Measurements from ENCODE around the gene NLRP13.

The NLRP13 gene

GRCh38 chr19:55927991-55928390 lies 4.1 kb downstream of the NLRP13 start:
- no peak overlapping the region for H3K9ac ChIP-seq (ENCODE audit: low read length)
- no peak for DNase-seq
- no peaks in the 10 kb centered on the region for H3K4me1 ChIP-seq (ENCODE audit: low read length)
- no peaks in the 10 kb centered on the region for H3K27me3 ChIP-seq (replicated peaks; ENCODE audit: insufficient read depth, low read length)
- H3K4me3 ChIP-seq (ENCODE audit: low read length) = no peak overlapping the region
- no peak overlapping the region for H3K27ac ChIP-seq (ENCODE audit: low read length)
- no peaks in the 10 kb centered on the region for H4K20me1 ChIP-seq (ENCODE audit: insufficient read depth, low read length)
- no peaks in the 10 kb centered on the region for H3K36me3 ChIP-seq (replicated peaks; ENCODE audit: insufficient read depth, low read length)
- H3F3A ChIP-seq (ENCODE audit: insufficient read depth, low read length) = no peaks in the 10 kb centered on the region
- no peaks in the 10 kb centered on the region for H3K9me3 ChIP-seq (replicated peaks; ENCODE audit: insufficient read depth, low read length)
- TF ChIP-seq CTCF (IDR thresholded peaks at IDR 0.05; ENCODE audit: low read length) (no peak), EZH2 (optimal IDR thresholded peaks at IDR 0.05; ENCODE audit: low read depth, low read length) (no peak), EZH2phosphoT487 (IDR thresholded peaks at IDR 0.05; ENCODE audit: low read length) (no peak)
- no peak overlapping the region for H2AFZ ChIP-seq (ENCODE audit: low read length)
- H3K79me2 ChIP-seq (ENCODE audit: low read length) = no peaks in the 10 kb centered on the region
- no peaks in the 10 kb centered on the region for H3K9me2 ChIP-seq (replicated peaks; ENCODE audit: insufficient read depth, low read length)
- no peak overlapping the region for H3K4me2 ChIP-seq (ENCODE audit: low read depth, low read length)

- Histone ChIP-seq H2AFZ (ENCODE audit: low read length) (no peak overlapping the region), H3K4me3 (ENCODE audit: low read length) (no peak overlapping the region), H3K4me1 (ENCODE audit: low read length) (no peaks in the 10 kb centered on the region), H3K27ac (ENCODE audit: low read length) (no peak overlapping the region), H4K20me1 (ENCODE audit: insufficient read depth, low read length) (no peaks in the 10 kb centered on the region), H3K9ac (ENCODE audit: low read length) (no peak overlapping the region), H3K36me3 (replicated peaks; ENCODE audit: insufficient read depth, low read length) (no peaks in the 10 kb centered on the region), H3K4me2 (ENCODE audit: low read depth, low read length) (no peak overlapping the region), H3F3A (ENCODE audit: insufficient read depth, low read length) (no peaks in the 10 kb centered on the region), H3K9me3 (replicated peaks; ENCODE audit: insufficient read depth, low read length) (no peaks in the 10 kb centered on the region), H3K79me2 (ENCODE audit: low read length) (no peaks in the 10 kb centered on the region), H3K27me3 (replicated peaks; ENCODE audit: insufficient read depth, low read length) (no peaks in the 10 kb centered on the region), H3K9me2 (replicated peaks; ENCODE audit: insufficient read depth, low read length) (no peaks in the 10 kb centered on the region)
- TF ChIP-seq EZH2phosphoT487 (IDR thresholded peaks at IDR 0.05; ENCODE audit: low read length) (no peak), EZH2 (optimal IDR thresholded peaks at IDR 0.05; ENCODE audit: low read depth, low read length) (no peak), CTCF (IDR thresholded peaks at IDR 0.05; ENCODE audit: low read length) (no peak)
- no peak for DNase-seq
These were observed 8.6 kb downstream of the NLRP13 start for GRCh38 chr19:55923556-55923955.

GRCh38 chr19:55913643-55914268 lies 18.4 kb downstream of the NLRP13 start:
- Histone ChIP-seq H3K79me2 (ENCODE audit: low read length) (no peaks in the 10 kb centered on the region), H3K36me3 (replicated peaks; ENCODE audit: insufficient read depth, low read length) (no peaks in the 10 kb centered on the region), H3K27ac (ENCODE audit: low read length) (no peak overlapping the region), H2AFZ (ENCODE audit: low read length) (no peak overlapping the region), H4K20me1 (ENCODE audit: insufficient read depth, low read length) (no peaks in the 10 kb centered on the region), H3F3A (ENCODE audit: insufficient read depth, low read length) (no peaks in the 10 kb centered on the region), H3K4me1 (ENCODE audit: low read length) (no peaks in the 10 kb centered on the region), H3K4me3 (ENCODE audit: low read length) (no peak overlapping the region), H3K9me2 (replicated peaks; ENCODE audit: insufficient read depth, low read length) (no peaks in the 10 kb centered on the region), H3K27me3 (replicated peaks; ENCODE audit: insufficient read depth, low read length) (no peaks in the 10 kb centered on the region), H3K4me2 (ENCODE audit: low read depth, low read length) (no peak overlapping the region), H3K9ac (ENCODE audit: low read length) (no peak overlapping the region), H3K9me3 (replicated peaks; ENCODE audit: insufficient read depth, low read length) (no peaks in the 10 kb centered on the region)
- DNase-seq = no peak
- peak; percentile 48 for TF ChIP-seq CTCF (IDR thresholded peaks at IDR 0.05; ENCODE audit: low read length)
- TF ChIP-seq EZH2 (optimal IDR thresholded peaks at IDR 0.05; ENCODE audit: low read depth, low read length) = no peak
- TF ChIP-seq EZH2phosphoT487 (IDR thresholded peaks at IDR 0.05; ENCODE audit: low read length) = no peak

All from MM.1S (cell line).